ENCODE data around the gene OGFR.

DNA sequence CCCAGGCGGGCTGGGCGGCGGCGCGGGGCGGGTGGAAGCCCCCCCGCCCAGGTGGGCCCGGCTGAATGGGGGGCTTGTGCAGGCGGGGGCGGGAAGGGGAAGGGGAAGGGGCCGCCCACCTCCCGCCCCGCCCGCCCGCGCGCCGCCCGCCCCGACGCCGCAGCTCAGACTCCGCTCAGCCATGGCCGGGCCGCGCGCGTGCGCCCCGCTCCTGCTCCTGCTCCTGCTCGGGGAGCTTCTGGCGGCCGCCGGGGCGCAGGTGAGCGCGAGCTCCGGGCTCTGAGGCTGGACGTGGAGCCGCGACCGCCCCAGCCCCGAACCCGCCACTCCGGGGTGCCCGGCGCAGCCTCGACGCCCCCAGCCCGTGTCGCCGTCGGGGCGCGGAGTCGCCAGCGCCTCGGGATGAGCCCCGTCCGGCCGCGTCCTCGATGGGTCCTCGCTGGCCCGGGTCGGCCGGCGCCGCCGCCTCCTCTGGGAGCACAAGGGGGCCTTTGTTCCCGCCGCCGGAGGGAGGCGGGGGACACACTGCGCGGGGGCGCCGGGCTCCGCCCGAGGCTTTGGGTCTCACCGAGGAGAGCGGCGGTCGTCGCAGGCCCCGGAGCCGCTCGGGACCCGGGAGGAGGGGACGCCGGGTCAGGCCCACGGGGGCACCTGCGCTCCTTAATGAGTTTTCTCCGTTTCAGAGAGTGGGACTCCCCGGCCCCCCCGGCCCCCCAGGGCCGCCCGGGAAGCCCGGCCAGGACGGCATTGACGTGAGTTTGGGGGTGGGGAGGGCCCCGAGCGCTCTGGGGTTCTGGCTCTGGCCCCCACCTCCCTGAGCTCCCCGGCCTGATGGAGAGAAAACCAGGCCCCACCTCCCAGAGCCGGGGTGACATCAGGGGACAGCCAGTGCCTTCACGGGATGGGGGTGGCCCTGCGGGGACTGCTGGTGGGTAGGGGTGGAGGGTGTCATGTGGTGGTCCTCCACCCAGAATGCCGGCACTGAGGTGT lies 12.5 kb downstream of the OGFR start, which contains the start of gene COL9A3:
- no peak for TF ChIP-seq MYC (IDR thresholded peaks at IDR 0.05; ENCODE audit: low read depth, low read length)
- no peak for TF ChIP-seq CTCF (IDR thresholded peaks at IDR 0.05; ENCODE audit: low read depth, low read length)
- no peak for TF ChIP-seq POLR2A (IDR thresholded peaks at IDR 0.05; ENCODE audit: extremely low read depth, insufficient read length)
- TF ChIP-seq MAX (IDR thresholded peaks at IDR 0.05; ENCODE audit: low read depth, low read length) = no peak

All from NB4 (cell line).